ENCODE data around the gene NTHL1.

GRCh38 chr16:2009164-2009711 lies 38.4 kb downstream of the NTHL1 start:
- TF ChIP-seq ZNF234 (CRISPR knock-in tag; conservative IDR thresholded peaks at IDR 0.05) (no peak), FOXO4 (CRISPR knock-in tag; conservative IDR thresholded peaks at IDR 0.05) (no peak), REST (IDR thresholded peaks at IDR 0.05; ENCODE audit: borderline replicate concordance in 1 of 2, low read depth in 1 of 2, low read length in 2 of 2) (no peak), ZNF772 (CRISPR knock-in tag; IDR thresholded peaks at IDR 0.05) (no peak), HNF1B (CRISPR knock-in tag; IDR thresholded peaks at IDR 0.05) (no peak), TBP (CRISPR knock-in tag; IDR thresholded peaks at IDR 0.05) (no peak), CTCF (CRISPR knock-in tag; IDR thresholded peaks at IDR 0.05) (no peak), THRA (CRISPR knock-in tag; IDR thresholded peaks at IDR 0.05; ENCODE audit: borderline replicate concordance) (no peak), TEAD2 (CRISPR knock-in tag; IDR thresholded peaks at IDR 0.05) (no peak), HOXA3 (CRISPR knock-in tag; IDR thresholded peaks at IDR 0.05) (no peak), CEBPB (IDR thresholded peaks at IDR 0.05; ENCODE audit: borderline replicate concordance, low read depth, low read length) (no peak), RORA (CRISPR knock-in tag; IDR thresholded peaks at IDR 0.05) (no peak), EZH2 (conservative IDR thresholded peaks at IDR 0.05; ENCODE audit: low read depth, low read length) (no peak)
